HG03575 (cell line): Measurements from ENCODE around the gene LRRC1.

Source experiments
- ATAC-seq: cut with Tn5 transposase; IDR thresholded peaks from one replicate; pipeline ENCODE4 v1.9.1; 2021; ENCODE audit not compliant: unreplicated experiment, insufficient number of reproducible peaks, low FRiP score; ENCODE audit errors: extremely low read depth

LRRC1 gene

DNA sequence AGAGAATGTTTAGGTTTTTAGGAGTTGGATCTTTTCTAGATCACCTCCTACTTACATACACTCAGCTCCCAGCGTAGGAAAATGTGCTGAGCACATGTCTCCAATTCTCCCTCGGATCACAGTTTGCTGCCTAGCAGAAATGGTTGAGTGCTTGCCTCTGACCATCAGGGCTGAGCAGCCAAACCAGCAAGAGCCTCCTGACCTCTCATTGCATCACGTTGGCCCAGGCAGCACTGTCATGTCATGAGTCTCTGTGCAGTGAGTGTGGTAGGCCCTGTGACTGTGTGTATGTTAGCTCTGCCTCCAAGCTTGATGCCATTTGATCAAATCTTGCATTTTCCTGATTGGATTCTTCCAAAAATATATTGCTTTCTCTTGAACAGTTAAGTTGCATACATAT lies 112.0 kb downstream of the LRRC1 start:
- ATAC-seq = no peak

DNA sequence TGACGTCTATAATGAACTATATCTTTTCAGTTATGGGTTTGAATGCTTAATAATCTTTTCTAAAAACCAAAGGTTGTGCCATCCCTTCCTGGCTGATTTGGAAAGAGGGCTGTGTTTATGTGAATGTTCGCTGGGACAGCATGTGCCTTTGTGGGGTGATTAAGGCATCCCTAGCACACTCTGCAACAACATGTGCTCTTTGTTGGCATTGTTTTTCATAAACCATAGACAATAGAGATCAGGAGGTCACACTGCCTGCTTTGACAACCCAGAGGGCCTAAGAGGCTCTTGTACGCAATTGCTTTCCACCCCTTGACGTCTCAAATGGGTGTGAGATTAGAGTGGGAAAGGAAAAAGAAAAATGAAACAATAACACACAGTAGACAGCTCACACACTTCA lies 116.0 kb downstream of the LRRC1 start:
- no peak for ATAC-seq

DNA sequence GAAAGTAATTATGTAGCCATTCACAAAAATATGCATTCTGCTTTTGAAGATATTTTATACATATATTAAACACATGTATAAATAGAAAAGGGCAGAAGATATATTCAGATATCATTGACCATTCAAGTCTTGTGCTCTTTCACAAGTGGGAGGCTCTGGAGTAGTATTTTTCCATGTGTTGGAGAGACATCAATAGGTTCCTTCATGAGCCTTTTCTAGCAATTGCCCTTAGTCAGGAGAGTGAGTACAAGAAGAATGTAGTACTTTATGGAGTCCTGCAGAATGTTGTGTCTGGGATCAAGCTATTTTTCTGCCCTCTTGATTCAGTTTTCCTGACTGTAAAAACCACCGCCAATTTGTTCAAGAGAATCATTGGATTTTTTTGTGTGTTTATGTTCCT lies 117.9 kb downstream of the LRRC1 start:
- no peak for ATAC-seq

DNA sequence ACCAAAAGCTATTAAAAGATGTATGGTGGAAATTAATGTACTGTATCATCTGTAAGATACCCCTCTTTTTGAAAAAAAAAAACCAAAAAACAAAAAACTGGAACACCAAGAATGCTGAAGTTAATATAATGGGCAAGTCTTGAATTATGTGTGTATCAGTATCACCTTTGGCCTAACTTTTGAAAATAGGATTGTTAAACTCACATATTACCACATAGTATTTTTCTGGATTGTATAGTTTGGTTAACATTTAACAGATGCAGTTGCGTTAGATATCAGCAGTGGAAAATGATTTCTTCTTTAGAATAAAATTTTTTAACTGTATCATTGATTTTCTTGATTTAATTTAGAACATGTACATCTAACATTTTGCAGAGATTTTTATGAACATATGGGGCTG lies 118.5 kb downstream of the LRRC1 start:
- ATAC-seq = no peak

DNA sequence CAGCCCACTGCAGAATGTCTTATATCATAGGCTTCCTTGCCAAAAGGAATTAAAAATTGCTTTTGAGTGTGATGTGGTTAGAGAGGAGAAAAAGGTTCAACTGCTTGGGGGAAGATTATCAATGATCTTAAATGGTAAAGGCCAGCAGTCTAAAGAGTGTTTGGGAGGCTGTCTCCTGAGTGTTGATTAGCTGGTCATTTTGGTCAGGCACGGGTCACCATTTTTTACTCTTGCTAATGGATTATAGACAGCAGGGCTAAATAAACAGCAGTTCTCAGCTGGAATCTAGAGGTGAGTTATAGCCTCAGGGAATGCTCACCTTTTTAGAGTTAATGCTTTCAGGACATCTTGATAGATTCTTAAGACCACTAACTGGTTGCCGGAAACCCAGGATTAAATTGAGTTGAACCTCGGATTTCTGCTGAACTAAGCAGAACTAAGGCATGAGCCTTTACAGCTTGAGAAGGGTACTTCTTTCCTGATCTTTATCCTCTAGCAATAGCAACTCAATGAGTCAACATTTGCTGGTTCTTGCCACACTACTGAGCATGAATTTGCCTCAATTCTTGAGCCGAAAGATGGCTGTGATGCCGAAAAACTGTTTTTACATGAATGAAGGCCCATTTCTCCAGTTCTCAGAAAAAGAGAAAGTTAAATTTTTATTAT lies 120.4 kb downstream of the LRRC1 start:
- no peak for ATAC-seq

DNA sequence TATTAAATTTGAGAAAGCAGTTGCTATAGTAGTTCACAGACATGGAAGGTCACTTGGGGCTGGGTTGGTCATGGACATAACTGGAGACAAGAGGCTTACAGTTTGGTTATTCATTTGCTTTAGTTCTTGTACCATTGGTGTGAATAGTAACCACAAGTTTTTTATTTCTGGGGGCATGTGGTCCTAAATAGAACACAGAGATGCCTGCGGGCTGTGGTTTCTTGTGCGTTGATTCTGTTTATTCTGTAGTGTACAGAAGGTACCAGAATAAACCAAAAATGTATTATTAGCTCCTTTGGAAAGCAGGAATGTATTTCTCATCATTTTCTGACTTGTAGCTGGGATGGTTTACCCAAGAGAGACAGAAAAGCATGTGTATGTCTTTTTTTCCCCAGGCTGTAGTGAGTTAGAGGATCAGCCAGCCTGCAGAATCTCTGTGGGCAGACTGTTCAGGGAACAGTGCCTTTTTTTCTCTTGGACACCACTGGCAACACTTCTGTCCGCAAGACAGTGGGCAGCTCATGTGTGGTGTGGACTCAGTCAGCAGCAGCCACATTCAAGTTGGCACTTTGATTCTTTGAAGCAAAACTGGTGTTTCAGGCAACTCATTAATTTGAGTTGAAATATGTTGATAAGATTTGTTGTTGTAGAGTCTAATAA lies 122.1 kb downstream of the LRRC1 start:
- no peak for ATAC-seq

DNA sequence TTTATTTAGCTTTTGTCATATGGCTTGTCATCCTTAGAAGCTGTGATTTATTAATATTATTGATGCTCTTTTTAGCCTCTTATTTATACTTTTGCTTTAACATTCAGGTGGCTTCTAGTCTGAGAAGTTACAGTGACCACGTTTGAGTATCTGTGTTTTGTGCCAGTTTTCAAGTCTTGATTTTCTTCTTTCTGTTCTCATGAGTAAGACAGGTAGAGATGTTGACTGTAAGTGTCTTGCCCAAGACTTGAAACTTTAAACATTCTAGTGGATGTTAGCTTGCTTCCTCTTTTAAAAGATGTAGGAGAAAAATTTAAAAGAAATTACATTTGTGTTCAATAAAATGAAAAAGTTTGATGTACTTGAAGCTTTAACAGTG lies 122.6 kb downstream of the LRRC1 start:
- no peak for ATAC-seq

DNA sequence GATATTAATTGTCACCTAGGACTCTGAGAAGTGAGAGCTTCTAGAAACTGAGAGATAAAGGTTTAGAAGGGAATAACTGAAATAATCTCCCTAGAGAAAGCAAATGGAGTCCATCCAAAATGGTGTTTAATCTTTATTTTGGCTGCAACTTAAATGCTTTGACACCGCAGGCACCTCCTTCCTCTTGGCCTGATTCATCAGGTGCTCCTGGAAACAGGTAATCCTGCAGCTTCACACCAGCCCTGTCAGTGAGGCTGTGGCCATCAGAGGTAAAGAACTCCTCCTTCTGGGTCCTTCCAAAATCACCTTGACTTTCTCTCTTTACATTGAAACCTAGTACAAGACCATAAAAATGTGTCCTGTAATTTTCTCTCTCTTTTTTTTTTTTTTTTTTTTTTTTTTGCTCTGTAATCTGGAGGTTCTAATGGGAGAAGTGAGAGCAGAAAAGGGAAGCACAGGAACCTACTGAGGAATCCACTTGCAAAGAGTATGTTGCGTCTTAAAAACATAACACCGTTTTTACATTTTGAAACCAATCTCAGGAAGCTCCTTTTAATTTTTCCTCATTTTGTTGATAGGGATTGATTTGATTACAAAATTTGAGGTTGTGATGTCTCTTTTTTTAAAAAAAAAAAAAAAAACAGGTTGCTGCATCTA lies 124.2 kb downstream of the LRRC1 start:
- ATAC-seq = no peak

DNA sequence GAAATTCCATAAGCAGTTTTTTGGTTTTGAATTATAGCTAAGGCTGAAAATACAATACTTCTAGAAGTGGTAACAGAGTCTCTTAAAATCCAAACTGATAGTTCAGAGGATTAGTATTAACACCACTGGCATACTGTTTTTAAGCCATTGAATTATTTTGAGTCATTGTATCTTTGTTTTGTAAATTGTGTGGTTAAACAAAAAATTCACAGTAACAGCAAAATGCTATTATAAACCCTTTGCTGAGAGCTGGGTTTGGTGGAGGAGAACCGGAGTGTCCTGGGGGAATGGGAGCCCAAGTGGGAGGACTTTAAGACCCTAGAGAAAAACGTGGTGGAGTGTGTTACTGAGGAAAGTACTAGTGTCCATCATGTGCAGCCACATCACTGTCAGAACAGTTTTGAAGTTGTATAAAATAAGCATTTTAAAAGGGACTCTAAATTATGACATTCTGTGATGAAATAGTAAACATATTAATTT lies 125.1 kb downstream of the LRRC1 start:
- no peak for ATAC-seq

DNA sequence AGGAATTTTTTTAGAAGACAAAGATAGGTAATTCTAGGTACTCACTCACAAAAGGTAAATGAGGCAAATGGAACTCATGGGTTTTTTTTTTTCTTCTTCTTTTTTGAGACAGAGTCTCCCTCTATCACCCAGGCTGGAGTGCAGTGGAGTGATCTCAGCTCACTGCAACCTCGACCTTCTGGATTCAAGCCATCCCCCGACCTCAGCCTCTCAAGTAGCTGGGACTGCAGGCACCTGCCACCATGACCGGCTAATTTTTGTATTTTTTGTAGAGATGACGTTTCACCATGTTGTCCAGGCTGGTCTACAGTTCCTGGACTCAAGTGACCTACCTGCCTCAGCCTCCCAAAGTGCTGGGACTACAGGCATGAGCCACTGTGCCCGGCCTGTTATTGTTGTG lies 126.1 kb downstream of the LRRC1 start:
- ATAC-seq = no peak

DNA sequence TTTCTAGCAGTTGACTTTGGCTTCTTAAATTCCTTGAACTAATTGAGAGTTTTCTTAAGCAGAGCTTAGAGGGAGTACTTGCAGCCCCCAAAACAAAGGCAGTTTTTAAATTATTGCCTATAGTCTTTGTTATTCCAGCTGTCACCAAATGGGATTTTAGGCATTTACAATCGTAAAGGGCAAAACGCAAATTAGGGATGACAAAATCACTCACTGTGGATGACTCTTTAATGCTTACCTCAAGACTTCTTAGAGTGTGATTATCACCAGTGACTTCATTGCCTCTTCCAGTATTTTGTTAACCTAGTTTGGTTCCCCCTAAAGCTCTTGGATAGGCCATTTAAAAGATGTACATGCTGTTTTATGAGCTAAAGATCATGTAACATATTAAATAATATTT lies 126.8 kb downstream of the LRRC1 start:
- ATAC-seq = no peak

DNA sequence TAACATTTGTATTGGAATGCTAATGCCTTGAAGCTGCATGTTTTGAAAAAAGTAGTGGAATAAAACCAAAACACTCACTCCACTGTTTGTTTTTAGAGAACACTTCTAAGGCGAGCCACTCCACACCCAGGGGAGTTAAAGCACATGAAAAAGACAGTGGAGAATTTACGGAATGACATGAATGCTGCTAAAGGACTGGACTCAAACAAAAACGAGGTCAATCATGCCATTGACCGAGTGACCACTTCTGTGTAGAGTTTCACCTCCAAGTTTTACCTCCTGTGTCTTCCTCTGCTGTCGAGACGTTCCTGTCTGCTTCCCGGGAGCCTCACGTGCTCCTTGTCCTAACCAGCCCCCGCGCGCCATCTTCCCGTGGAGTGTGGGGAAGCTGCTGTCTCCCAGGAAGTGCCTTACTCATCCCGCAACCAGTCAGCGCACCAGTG lies 127.8 kb downstream of the LRRC1 start:
- no peak for ATAC-seq

DNA sequence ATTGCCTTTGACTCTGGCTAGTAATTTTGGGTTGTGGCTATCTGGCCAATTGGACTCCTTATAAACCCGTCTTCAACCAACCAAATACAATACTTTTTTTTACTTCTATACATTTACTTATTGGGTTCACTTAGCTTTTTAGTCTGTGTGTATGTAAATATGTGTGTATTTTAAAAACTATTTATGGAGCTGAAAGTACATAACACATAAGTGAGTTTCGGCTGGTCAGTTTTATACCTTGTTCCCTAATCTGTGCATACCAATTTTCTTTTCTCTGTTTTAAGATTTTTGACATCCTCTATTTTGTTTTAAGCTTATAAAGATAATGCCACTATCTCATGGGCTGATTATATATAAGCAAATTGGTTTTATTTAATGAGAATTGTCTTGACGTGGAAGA lies 129.5 kb downstream of the LRRC1 start:
- no peak for ATAC-seq

DNA sequence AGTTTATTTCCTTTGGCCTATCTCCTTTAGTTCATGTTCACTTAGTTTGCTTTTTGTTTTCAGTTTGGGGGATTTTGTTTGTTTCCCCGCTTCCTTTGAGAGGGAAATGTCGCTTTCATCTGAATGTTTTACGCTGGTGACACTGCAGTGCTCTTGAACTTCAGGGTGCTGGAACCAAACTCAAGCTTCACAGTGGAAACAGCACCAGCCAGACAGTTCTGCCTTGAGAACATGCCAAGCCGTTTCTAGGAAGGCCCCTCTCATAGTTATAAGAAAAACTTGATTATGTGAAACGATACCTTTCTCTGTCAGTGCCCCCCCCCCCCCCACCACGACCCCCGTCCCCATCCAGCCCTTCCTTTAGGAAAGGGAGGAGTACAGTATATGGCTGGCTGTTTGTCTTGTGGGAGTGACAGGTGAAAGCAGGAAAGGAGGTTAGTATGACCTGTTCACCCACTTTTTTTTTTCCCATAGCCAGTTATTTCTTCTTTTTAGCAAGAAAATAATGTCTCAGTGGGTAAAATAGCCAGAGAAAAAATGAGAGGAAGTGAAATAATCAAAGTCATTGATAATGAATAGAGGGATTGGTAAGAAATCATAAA lies 130.1 kb downstream of the LRRC1 start:
- no peak for ATAC-seq

DNA sequence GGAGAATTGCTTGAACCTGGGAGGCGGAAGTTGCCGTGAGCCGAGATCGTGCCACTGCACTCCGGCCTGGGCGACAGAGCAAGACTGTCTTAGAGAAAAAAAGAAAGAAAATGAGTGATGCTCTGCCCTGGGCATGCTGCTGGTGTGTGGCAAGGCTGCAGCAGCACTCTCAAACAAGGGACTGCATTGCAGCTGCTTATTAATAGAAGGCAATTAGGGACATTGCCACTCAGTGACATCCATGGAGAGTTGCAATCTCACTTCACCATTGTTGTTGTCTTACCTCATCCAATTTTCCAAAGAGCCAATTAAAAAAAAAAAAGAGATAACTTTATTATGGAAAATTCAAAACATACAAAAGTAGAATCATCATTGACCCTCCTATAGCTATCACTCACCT lies 131.1 kb downstream of the LRRC1 start:
- no peak for ATAC-seq

DNA sequence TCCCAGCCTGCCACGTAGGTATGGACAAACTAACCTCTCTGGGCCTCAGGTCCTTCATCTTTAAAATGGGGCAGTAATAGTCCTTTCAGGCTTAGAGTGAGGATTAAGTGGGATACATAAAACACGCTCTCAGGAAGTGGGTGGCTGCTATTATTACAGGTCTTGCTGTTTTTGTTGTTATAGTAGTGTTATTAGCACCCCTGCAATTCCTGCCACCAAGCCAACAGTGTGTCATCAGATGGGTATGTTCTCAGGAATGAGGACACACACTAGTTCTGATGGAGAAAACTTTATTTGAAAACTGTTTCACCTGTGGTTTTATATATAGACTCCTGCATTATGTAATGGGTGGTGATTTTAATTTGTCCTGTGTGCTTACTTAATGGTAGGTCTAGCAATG lies 131.7 kb downstream of the LRRC1 start:
- no peak for ATAC-seq

DNA sequence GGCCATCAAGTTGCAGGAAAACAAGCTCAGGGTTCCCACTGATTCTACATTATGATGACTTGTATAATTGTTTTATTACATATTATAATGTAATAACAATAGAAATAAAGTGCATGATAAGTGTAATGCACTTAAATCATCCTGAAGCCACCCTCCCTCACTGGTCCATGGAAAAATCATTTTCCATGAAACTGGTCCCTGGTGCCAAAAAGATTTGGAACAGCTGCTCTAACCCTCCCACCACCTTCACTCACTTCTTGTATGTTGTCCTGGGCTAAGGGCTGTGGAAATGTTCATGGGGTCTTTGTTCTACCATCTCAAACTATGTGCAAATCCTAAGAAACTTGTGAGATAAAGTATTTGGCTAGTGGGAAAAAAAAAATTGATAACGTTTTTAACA lies 133.8 kb downstream of the LRRC1 start:
- no peak for ATAC-seq

DNA sequence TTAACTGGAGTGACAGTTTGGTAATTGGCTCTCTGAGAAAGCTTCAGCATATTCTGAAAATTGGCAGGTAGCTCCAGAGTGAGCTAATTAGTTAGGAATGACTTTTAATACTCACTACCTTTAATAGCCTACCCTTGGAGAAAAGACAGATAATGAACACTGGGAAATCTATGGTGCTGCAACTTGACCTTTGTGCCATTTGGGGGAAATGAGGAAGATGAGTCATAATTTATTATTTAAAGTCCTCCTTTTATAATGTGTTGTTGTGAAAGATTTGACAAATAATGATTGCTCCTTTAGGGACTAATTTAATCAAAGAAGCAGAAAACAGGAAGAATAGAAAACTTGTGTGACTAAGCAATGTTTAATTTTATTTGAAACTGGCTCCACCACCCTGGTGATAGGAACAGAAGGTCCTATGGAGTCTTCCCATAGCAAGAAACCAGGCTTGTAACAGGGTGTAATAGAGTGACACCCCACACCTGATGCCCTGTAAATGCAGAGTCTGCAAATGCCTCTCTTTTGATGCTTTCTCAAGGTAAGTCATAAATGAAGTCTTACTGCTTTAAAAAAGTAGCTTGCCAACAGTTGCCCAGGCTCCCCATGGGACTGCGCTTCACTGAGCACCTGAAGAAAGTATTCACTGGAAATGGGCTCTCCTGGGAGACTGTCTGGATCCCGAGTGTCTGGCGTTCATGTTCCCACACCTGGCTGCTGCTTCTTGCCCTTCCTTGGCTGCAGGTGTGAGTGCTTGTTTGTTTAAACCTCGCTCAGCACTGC lies 134.4 kb downstream of the LRRC1 start:
- ATAC-seq = no peak

DNA sequence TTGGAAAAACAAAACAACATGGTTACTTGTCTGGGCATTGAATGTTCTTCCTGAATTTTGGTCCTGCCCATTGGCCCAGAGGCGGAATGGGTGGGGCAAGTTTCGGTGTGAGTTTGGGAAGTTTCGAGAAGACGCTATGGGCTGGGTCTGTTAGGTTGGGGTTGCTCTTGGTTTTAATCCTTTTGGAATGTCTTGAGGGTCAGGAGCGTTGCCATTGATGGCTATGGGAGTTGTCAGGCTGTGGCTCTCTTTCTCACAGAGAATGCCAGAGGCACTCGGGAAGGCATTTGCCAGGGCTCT lies 135.0 kb downstream of the LRRC1 start:
- ATAC-seq = no peak
